Measurements from ENCODE around the gene FAM107B. TPM values are rescaled to one million over a fixed set of nuclear protein-coding genes. Genes with fewer than 3 reads are reported as not detected.
A peak's percentile ranks its signal among the peaks of the same experiment; 100 is the strongest.

The FAM107B gene
- total RNA-seq, 1 donor from 2014 or later: 67.2 TPM

GRCh38 chr10:14625192-14625631, 149.5 kb downstream of the FAM107B start:
- no peak for DNase-seq (ENCODE audit: low spot score)

GRCh38 chr10:14624600-14624999, 150.1 kb downstream of the FAM107B start:
- DNase-seq (ENCODE audit: low spot score): no peak

GRCh38 chr10:14623931-14624330, 150.8 kb downstream of the FAM107B start:
- no peak for DNase-seq (ENCODE audit: low spot score)

- no peak for DNase-seq (ENCODE audit: low spot score)
These were observed 153.7 kb downstream of the FAM107B start for GRCh38 chr10:14621037-14621436.

GRCh38 chr10:14618674-14619073, 156.0 kb downstream of the FAM107B start:
- no peak for DNase-seq (ENCODE audit: low spot score)

- no peak for DNase-seq (ENCODE audit: low spot score)
These were observed 156.8 kb downstream of the FAM107B start for GRCh38 chr10:14617852-14618251.

GRCh38 chr10:14616955-14617730, 157.6 kb downstream of the FAM107B start:
- no peak for DNase-seq (ENCODE audit: low spot score)

GRCh38 chr10:14616465-14616864, 158.2 kb downstream of the FAM107B start:
- no peak for DNase-seq (ENCODE audit: low spot score)

- DNase-seq (ENCODE audit: low spot score): no peak
These were observed 161.1 kb downstream of the FAM107B start for GRCh38 chr10:14613588-14613920.

GRCh38 chr10:14612873-14613587, 161.7 kb downstream of the FAM107B start:
- no peak for DNase-seq (ENCODE audit: low spot score)

GRCh38 chr10:14611968-14612693, 162.6 kb downstream of the FAM107B start:
- DNase-seq (ENCODE audit: low spot score): no peak

GRCh38 chr10:14609178-14609577, 165.5 kb downstream of the FAM107B start:
- DNase-seq (ENCODE audit: low spot score): no peak

GRCh38 chr10:14608381-14609001, 166.2 kb downstream of the FAM107B start:
- DNase-seq (ENCODE audit: low spot score): no peak

- DNase-seq (ENCODE audit: low spot score): no peak
These were observed 168.1 kb downstream of the FAM107B start for GRCh38 chr10:14606633-14607032.

GRCh38 chr10:14605231-14605925, 169.3 kb downstream of the FAM107B start:
- no peak for DNase-seq (ENCODE audit: low spot score)

GRCh38 chr10:14604181-14605142, 170.2 kb downstream of the FAM107B start:
- DNase-seq (ENCODE audit: low spot score): peak; percentile 81

- DNase-seq (ENCODE audit: low spot score): no peak
These were observed 171.1 kb downstream of the FAM107B start for GRCh38 chr10:14603534-14604102.

- no peak for DNase-seq (ENCODE audit: low spot score)
These were observed 171.7 kb downstream of the FAM107B start for GRCh38 chr10:14602807-14603533.

All from ureter (tissue), 1 donor.